GM12878 (cell line): ENCODE measurements around the gene E2F2. TPM values are rescaled to one million over a fixed set of nuclear protein-coding genes. Genes with fewer than 3 reads are reported as not detected.

Experiments used
- ATAC-seq: fragments of 200-7000 bp; cut with Tn5 transposase; 3 replicates; pipeline ENCODE4 v1.9.1; 2020; ENCODE audit warnings: mild to moderate bottlenecking, moderate library complexity
- BruUV-seq: library from RNA; stranded (reverse); fragments of 400-500 nt; replicated peaks from 2 replicates; lab custom pipeline; 2021; lab: Mats Ljungman, UMichigan
- CTCF ChIA-PET: fragments of 300-600 bp; sonication (Branson Sonifier 250); formaldehyde crosslinking; extraction: SDS; loops from one replicate; lab custom pipeline; 2021; ENCODE audit warnings: inconsistent platforms; lab: Yijun Ruan, JAX
- POLR2A ChIA-PET: fragments of 350-600 bp; formaldehyde crosslinking; extraction: SDS; loops from one replicate; lab custom pipeline; 2021; ENCODE audit warnings: inconsistent platforms; lab: Charles Lee
- RAD21 ChIA-PET: fragments of 300-600 bp; sonication (Branson Sonifier 250); formaldehyde crosslinking; loops from one replicate; lab custom pipeline; 2023; ENCODE audit warnings: antibody characterized with exemption; ENCODE audit not compliant: unreplicated experiment; lab: Charles Lee
- SMC1A ChIA-PET: fragments of 300-600 bp; sonication (Branson Sonifier 250); formaldehyde crosslinking; loops from one replicate; lab custom pipeline; 2023; ENCODE audit not compliant: unreplicated experiment, uncharacterized antibody; lab: Charles Lee
- DNase-seq: peaks from one replicate; pipeline ENCODE4 v3.0.0-alpha.2; 2011; ENCODE audit warnings: low read depth, low spot score
- FAIRE-seq: peaks from 3 replicates; lab custom pipeline; 2011; peaks lifted over from hg19 to GRCh38; lab: Jason Lieb, UNC
- H2AFZ ChIP-seq: 2 replicates; pipeline ENCODE4 v1.6.0; 2011; ENCODE audit warnings: low read depth, low read length, control low read depth; ENCODE audit not compliant: control insufficient read depth
- H3K27ac ChIP-seq: 2 replicates; pipeline ENCODE4 v1.5.1; 2011; ENCODE audit warnings: control low read depth; ENCODE audit not compliant: control insufficient read depth, insufficient read depth
- H3K27me3 ChIP-seq, 2 experiments: replicated peaks in 1 of 2; 2 replicates each; pipeline versions ENCODE4 v1.6.0 to v1.6.1; 2011; ENCODE audit warnings: low read length in 1 of 2; ENCODE audit not compliant: control insufficient read depth in 2 of 2, insufficient read depth in 2 of 2
- H3K36me3 ChIP-seq, 2 experiments: 2 replicates each; pipeline ENCODE4 v1.5.1; 2011; ENCODE audit warnings: low read length in 1 of 2; ENCODE audit not compliant: control insufficient read depth in 2 of 2, insufficient read depth in 2 of 2
- H3K4me1 ChIP-seq: 2 replicates; pipeline ENCODE4 v1.6.1; 2011; ENCODE audit warnings: mild to moderate bottlenecking, low read length, moderate library complexity, mixed read lengths; ENCODE audit not compliant: control insufficient read depth, insufficient read depth
- H3K4me2 ChIP-seq: 2 replicates; pipeline ENCODE4 v1.6.0; 2011; ENCODE audit warnings: control low read depth; ENCODE audit not compliant: control insufficient read depth, insufficient read depth
- H3K4me3 ChIP-seq: fragments of 200-600 bp; sonication (generic); 2 replicates; pipeline ENCODE4 v1.5.1; 2016
- H3K79me2 ChIP-seq: 2 replicates; pipeline ENCODE4 v1.6.0; 2011; ENCODE audit warnings: low read length; ENCODE audit not compliant: control insufficient read depth, insufficient read depth
- H3K9ac ChIP-seq: 2 replicates; pipeline ENCODE4 v1.8.0; 2011; ENCODE audit warnings: low read length, control low read depth, mixed read lengths; ENCODE audit not compliant: control insufficient read depth, insufficient read depth
- H3K9me3 ChIP-seq: replicated peaks from 3 replicates; pipeline ENCODE4 v1.5.1; 2011; ENCODE audit warnings: mild to moderate bottlenecking, low read length; ENCODE audit not compliant: control insufficient read depth, insufficient read depth
- H4K20me1 ChIP-seq: 2 replicates; pipeline ENCODE4 v1.6.0; 2011; ENCODE audit not compliant: control insufficient read depth, insufficient read depth
- CBX3 ChIP-seq: fragments of 200-600 bp; sonication (generic); IDR thresholded peaks from 2 replicates; pipeline ENCODE4 v1.6.1; 2016; ENCODE audit warnings: low read depth, borderline replicate concordance
- CREB1 ChIP-seq: IDR thresholded peaks from 2 replicates; pipeline ENCODE4 v1.6.1; 2012; ENCODE audit warnings: low read depth, mild to moderate bottlenecking, inconsistent platforms
- CUX1 ChIP-seq: IDR thresholded peaks from 2 replicates; pipeline ENCODE4 v1.6.1; 2012; ENCODE audit warnings: improper control_type of control experiment, low read depth, low read length; ENCODE audit not compliant: insufficient replicate concordance
- GABPA ChIP-seq: IDR thresholded peaks from 2 replicates; pipeline ENCODE4 v1.6.1; 2014; ENCODE audit warnings: antibody characterized with exemption, low read depth, mild to moderate bottlenecking, inconsistent platforms
- NFYB ChIP-seq: IDR thresholded peaks from 2 replicates; pipeline ENCODE4 v1.6.1; 2011; ENCODE audit warnings: low read depth, mild to moderate bottlenecking, low read length, improper control_type of control experiment, moderate library complexity; ENCODE audit not compliant: insufficient read depth
- SIN3A ChIP-seq: IDR thresholded peaks from 2 replicates; pipeline ENCODE4 v1.6.1; 2012; ENCODE audit warnings: low read depth, low read length, improper control_type of control experiment
- STAT3 ChIP-seq: IDR thresholded peaks from 2 replicates; pipeline ENCODE4 v1.6.1; 2011; ENCODE audit warnings: low read depth, low read length, improper control_type of control experiment
- ZBED1 ChIP-seq: IDR thresholded peaks from 2 replicates; pipeline ENCODE4 v1.6.1; 2016; ENCODE audit warnings: borderline replicate concordance
- WGBS: methylation state at CpG from one replicate; pipeline ENCODE4 v1.1.6; 2016; ENCODE audit warnings: low lambda C conversion rate; ENCODE audit not compliant: insufficient replicate concordance, insufficient coverage; ENCODE audit errors: missing lambda C conversion rate; 5-methylcytosine and 5-hydroxymethylcytosine counted together
- in situ Hi-C: fragments of 300-500 bp; cut with MboI; formaldehyde crosslinking; loops from 9 replicates; pipeline ENCODE4 v1.14.3; 2018; ENCODE audit warnings: mixed read lengths
- intact Hi-C: fragments of 100-400 bp; cut with micrococcal nuclease; formaldehyde crosslinking; loops from one replicate; pipeline ENCODE4 v1.14.2; 2022; ENCODE audit not compliant: unreplicated experiment
- polyA plus RNA-seq, 11 experiments: library from polyadenylated mRNA; depleted of rRNA in 4 of 11; unstranded in 6 of 11; stranded (reverse) in 5 of 11; fragments of >200 nt; fragmentation: Nextera tagmentation in 4 of 11; fragmentation: Illumina TruSeq in 1 of 11; extraction: Ambion mirVana in 4 of 11; extraction: Trizol in 1 of 11; gene quantifications; 1 replicate in 1 of 11; 2 replicates in 10 of 11; pipeline versions ENCODE4 v1.2.1 to v1.2.3, GENCODE V29; 2011 to 2016; ENCODE audit warnings: inconsistent platforms in 2 of 11, missing spikeins in 2 of 11, low read depth in 1 of 11
- total RNA-seq, 4 experiments: library from RNA; depleted of rRNA in 3 of 4; stranded (reverse); fragments of >200 nt in 3 of 4; fragmentation: Illumina TruSeq in 1 of 4; extraction: Trizol in 1 of 4; gene quantifications; 2 replicates each; pipeline versions ENCODE4 v1.2.1 to v1.2.3, GENCODE V29; 2013 to 2021
- TF ChIP-seq, protein P1 (sequence below): IDR thresholded peaks from 2 replicates; pipeline ENCODE4 v1.6.1; 2011; ENCODE audit warnings: low read depth, mild to moderate bottlenecking, low read length, moderate library complexity, borderline replicate concordance; ENCODE audit errors: extremely low read depth
- TF ChIP-seq, protein P2 (sequence below): fragments of 450-650 bp; formaldehyde crosslinking; IDR thresholded peaks from 2 replicates; pipeline ENCODE4 v1.5.0; 2022; ENCODE audit warnings: mild to moderate bottlenecking, missing genetic modification characterization

The E2F2 gene
- total and polyA plus RNA-seq, 10 of the 15 experiments (the other 5 are each of a cell fraction or from before 2014, with no cell fraction given): 3.8 to 27.2 (median 14.6) TPM

DNA sequence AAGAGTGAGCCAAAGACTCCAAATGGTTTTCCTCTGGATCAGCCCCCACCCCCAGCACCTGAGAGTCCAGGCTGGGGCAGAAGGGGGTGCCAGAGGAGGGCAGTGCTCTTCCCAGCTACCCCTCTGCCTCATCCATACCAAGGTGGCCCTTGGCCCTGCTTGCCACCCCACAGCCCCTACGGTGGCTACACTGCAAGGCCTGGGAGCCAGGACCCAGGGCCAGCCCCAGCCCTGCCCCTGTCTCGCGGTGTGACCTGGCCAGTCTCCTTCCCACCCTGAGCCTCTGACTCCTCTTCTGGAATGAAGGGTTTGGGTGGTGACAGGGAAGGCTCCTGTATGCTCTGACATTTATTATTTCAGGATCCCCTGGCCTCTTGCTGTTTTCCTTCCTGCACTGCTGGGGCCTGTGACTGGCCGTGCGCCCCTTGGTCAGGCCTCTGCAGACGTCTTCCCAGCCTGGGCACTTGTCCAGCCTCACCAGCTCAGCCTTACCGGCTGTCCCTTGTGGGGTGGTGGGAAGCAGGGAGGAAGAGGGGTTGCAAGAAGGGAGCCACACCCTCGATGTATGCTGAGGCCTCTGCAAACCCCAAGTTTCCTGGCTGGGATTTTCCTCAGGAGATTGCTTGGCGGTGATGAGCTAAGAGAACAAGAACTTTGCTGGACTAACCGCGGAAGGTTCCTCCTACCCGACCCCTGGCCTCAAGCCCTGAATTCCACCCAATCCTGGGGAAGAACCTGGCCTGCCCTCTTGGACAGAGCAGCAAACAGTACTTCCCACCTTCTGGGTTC is 60.6 kb downstream of the E2F2 start:
- POLR2A ChIA-PET: no interaction called here
- WGBS: 59% methylated on average over 12 of the region's 12 CpGs
- H3K27ac ChIP-seq: no peak overlapping the region

More for the DNA sequence above, 60.6 kb downstream of the E2F2 start:
- in situ Hi-C loops: no loop called here
- Histone ChIP-seq H2AFZ (no peak overlapping the region), H4K20me1 (no peaks in the 10 kb centered on the region), H3K4me3 (no peak overlapping the region), H3K79me2 (no peaks in the 10 kb centered on the region), H3K9ac (no peak overlapping the region), H3K9me3 (no peaks in the 10 kb centered on the region), H3K4me1 (no peaks in the 10 kb centered on the region), H3K27me3 (peaks cover 0 to 2% of the 10 kb centered on the region in 2 experiments; a peak in 1 of 4 replicates), H3K4me2 (no peak overlapping the region)
- ChIA-PET RAD21 (no interaction called here), SMC1A (no interaction called here), CTCF (interaction anchor here (1.4 kb wide), 1 partner anchor 27 kb away, joined by 6 read pairs; no protein-coding TSS in a partner anchor)
- intact Hi-C loops: no loop called here
- ATAC-seq: no peak
- TF ChIP-seq ZBED1: no peak
- no peak for TF ChIP-seq CUX1
- TF ChIP-seq, protein P1, sequence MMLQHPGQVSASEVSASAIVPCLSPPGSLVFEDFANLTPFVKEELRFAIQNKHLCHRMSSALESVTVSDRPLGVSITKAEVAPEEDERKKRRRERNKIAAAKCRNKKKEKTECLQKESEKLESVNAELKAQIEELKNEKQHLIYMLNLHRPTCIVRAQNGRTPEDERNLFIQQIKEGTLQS: no peak
- TF ChIP-seq, protein P2, sequence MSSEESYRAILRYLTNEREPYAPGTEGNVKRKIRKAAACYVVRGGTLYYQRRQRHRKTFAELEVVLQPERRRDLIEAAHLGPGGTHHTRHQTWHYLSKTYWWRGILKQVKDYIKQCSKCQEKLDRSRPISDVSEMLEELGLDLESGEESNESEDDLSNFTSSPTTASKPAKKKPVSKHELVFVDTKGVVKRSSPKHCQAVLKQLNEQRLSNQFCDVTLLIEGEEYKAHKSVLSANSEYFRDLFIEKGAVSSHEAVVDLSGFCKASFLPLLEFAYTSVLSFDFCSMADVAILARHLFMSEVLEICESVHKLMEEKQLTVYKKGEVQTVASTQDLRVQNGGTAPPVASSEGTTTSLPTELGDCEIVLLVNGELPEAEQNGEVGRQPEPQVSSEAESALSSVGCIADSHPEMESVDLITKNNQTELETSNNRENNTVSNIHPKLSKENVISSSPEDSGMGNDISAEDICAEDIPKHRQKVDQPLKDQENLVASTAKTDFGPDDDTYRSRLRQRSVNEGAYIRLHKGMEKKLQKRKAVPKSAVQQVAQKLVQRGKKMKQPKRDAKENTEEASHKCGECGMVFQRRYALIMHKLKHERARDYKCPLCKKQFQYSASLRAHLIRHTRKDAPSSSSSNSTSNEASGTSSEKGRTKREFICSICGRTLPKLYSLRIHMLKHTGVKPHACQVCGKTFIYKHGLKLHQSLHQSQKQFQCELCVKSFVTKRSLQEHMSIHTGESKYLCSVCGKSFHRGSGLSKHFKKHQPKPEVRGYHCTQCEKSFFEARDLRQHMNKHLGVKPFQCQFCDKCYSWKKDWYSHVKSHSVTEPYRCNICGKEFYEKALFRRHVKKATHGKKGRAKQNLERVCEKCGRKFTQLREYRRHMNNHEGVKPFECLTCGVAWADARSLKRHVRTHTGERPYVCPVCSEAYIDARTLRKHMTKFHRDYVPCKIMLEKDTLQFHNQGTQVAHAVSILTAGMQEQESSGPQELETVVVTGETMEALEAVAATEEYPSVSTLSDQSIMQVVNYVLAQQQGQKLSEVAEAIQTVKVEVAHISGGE: no peak
- TF ChIP-seq CREB1: no peak
- TF ChIP-seq GABPA: no peak
- TF ChIP-seq SIN3A: no peak
- no peak for TF ChIP-seq STAT3
- no peak for TF ChIP-seq CBX3
- no peak for TF ChIP-seq NFYB
- TF ChIP-seq, all 136 proteins: peak for 0
- no peaks in the 10 kb centered on the region for H3K36me3 ChIP-seq
- FAIRE-seq: no peak
- DNase-seq: no peak
- no TSS peak for BruUV-seq
